ENCODE data around the gene AGBL1. TPM values are rescaled to one million over a fixed set of nuclear protein-coding genes. Genes with fewer than 3 reads are reported as not detected.
"Not testable (repeated sequence)": the region's sequence is repeated elsewhere in the genome, so short reads cannot be mapped to it uniquely, and the experiment has no call there.

The AGBL1 gene
- total RNA-seq, 1 donor from 2014 or later, result not detected

GRCh38 chr15:86855307-86856291 is 775.9 kb downstream of the AGBL1 start:
- DNase-seq (ENCODE audit: low read depth, low spot score), result no peak

- no peak for DNase-seq (ENCODE audit: low read depth, low spot score)
These were observed 778.0 kb downstream of the AGBL1 start for GRCh38 chr15:86857701-86858100.

GRCh38 chr15:86863226-86863915 is 783.7 kb downstream of the AGBL1 start:
- no peak for DNase-seq (ENCODE audit: low read depth, low spot score)

GRCh38 chr15:86865920-86866319 is 786.2 kb downstream of the AGBL1 start:
- DNase-seq (ENCODE audit: low read depth, low spot score), result no peak

GRCh38 chr15:86870846-86871245 is 791.2 kb downstream of the AGBL1 start:
- no peak for DNase-seq (ENCODE audit: low read depth, low spot score)

GRCh38 chr15:86871964-86872363 is 792.3 kb downstream of the AGBL1 start:
- no peak for DNase-seq (ENCODE audit: low read depth, low spot score)

- DNase-seq (ENCODE audit: low read depth, low spot score), result no peak
These were observed 793.1 kb downstream of the AGBL1 start for GRCh38 chr15:86872782-86873181.

- DNase-seq (ENCODE audit: low read depth, low spot score), result no peak
These were observed 795.4 kb downstream of the AGBL1 start for GRCh38 chr15:86875067-86875466.

- no peak for DNase-seq (ENCODE audit: low read depth, low spot score)
These were observed 796.8 kb downstream of the AGBL1 start for GRCh38 chr15:86876387-86876944.

- no peak for DNase-seq (ENCODE audit: low read depth, low spot score)
These were observed 797.5 kb downstream of the AGBL1 start for GRCh38 chr15:86877171-86877631.

GRCh38 chr15:86878844-86879243 is 799.2 kb downstream of the AGBL1 start:
- not testable (repeated sequence) for DNase-seq (ENCODE audit: low read depth, low spot score)

GRCh38 chr15:86879250-86880229 is 799.9 kb downstream of the AGBL1 start:
- no peak for DNase-seq (ENCODE audit: low read depth, low spot score)

- DNase-seq (ENCODE audit: low read depth, low spot score), result no peak
These were observed 805.9 kb downstream of the AGBL1 start for GRCh38 chr15:86885616-86886015.

GRCh38 chr15:86892774-86893449 is 813.2 kb downstream of the AGBL1 start:
- DNase-seq (ENCODE audit: low read depth, low spot score), result no peak

GRCh38 chr15:86894269-86894668 is 814.6 kb downstream of the AGBL1 start:
- DNase-seq (ENCODE audit: low read depth, low spot score), result no peak

GRCh38 chr15:86903642-86904421 is 824.2 kb downstream of the AGBL1 start:
- no peak for DNase-seq (ENCODE audit: low read depth, low spot score)

- DNase-seq (ENCODE audit: low read depth, low spot score), result no peak
These were observed 826.1 kb downstream of the AGBL1 start for GRCh38 chr15:86905625-86906256.

GRCh38 chr15:86906376-86906775 is 826.7 kb downstream of the AGBL1 start:
- no peak for DNase-seq (ENCODE audit: low read depth, low spot score)

- no peak for DNase-seq (ENCODE audit: low read depth, low spot score)
These were observed 831.4 kb downstream of the AGBL1 start for GRCh38 chr15:86911022-86911421.
